GM19328 (cell line): ENCODE results near the gene PPM1J.
"Not testable (repeated sequence)": the region's sequence is repeated elsewhere in the genome, so short reads cannot be mapped to it uniquely, and the experiment has no call there.

ENCODE experiments used
- ATAC-seq: cut with Tn5 transposase; IDR thresholded peaks from one replicate; pipeline ENCODE4 v1.9.1; 2021; ENCODE audit warnings: mild to moderate bottlenecking, moderate library complexity; ENCODE audit not compliant: unreplicated experiment

The PPM1J gene

DNA sequence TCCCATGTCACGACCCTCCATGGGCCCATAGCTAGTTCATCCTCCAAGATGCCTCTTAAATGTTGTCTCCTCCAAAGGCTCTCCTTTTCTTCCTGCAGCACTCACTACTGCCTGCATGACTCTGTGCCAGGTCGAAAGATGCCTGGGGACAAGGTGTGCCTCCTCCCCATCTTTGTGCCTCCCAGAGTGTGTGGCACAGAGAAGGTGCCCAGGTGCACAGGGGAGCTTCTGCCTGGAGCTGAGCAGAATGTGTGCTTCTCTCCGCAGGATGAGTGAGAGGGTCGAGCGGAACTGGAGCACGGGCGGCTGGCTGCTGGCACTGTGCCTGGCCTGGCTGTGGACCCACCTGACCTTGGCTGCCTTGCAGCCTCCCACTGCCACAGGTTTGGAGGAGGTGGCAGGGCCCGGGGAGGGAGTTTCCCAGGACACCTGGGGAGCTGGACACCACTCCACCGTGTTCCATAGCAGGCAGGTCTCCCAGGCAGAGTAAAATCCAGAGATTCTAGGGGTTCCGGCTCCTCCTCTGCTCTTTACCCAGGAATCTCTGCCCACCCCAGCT lies 6.9 kb upstream of the PPM1J start:
- ATAC-seq = no peak

DNA sequence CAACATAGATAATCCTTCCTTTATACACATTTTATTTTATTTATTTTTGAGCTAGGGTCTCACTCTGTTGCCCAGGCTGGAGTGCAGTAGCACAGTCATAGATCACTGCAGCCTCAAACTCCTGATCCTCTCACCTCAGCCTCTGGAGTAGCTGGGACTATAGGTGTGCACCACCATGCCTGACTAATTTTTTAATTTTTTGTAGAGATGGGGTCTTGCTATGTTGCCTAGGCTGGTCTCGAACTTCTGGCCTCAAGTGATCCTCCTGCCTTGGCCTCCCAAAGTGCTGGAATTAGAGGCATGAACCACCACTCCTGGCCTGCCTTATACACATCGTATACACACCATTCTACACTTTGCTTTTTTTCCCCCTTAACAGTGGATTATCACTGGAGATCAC lies 6.2 kb upstream of the PPM1J start:
- ATAC-seq = not testable (repeated sequence)

DNA sequence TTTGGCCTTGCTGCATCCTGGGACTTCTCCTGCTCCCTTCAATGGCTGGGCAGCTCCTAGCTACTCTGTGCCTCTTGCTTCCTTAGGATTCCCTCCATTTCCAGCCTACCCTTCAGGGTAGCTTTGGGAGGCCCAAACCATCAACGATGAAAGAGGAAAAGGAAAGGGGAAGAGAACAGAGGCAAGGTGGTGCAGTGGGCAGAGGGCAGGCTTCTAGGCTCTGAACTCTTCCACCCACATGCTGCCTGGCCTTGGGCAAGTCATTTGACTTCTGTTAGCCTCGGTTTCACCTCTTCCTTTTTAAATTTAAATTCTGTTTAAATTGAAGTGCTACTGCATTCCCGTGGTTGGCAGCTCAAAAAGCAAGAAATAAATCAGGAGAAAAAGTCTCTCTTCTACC lies 5.7 kb upstream of the PPM1J start:
- no peak for ATAC-seq

DNA sequence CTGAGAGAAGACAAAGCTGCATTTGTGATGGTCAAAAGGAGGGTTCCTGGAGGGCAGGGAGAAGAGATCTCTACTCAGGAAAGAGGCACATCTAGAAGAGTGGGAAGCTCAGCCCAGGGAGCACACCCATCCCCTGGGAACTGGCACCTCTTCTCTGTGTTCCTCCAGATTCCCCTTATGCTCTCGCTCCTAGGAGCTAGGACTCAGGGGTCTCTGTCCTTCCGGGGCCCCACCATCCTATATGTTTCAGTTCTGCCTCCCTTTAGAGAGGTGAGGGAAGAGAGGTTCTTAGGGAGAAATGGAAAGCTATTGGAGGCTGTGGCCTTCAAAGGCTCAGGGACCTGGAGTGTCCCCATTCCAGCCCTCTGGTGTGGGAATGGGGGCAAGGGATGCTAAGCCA lies 4.6 kb upstream of the PPM1J start:
- ATAC-seq = no peak

DNA sequence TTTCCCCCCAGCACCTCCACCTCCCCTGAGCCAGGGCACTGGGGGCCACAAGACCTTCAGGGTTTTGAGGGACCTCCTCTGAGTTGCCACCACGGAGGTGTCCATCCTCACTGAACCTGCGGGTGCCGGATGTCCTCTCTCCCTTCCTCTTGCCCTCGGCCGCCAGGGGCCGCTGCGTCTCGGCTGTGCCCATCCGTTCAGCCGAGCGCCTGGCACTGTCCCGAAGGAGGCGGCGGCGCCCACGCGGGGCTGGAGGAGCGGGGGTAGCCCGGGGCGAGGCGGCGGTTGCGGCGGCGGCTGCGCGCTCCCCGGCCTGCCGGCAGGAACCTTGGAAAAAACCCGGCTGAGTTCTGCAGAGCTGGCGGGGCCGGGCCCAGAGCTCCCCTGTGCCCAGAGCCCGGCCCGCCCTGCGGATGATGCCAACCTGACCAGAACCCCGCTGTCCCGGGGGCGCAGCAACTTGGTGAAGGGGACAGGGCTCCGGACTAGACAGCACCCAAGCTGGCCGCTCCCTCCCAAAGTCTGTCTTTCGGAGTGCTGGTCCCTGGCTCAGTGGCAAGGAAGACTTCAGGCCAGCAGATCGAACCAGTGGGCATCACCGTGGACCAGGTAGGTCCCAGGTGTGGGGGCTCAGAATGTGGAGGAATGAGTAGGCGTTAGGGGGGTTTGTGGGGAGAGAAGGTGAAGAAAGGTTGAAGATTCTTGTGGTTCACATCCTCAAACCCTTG lies 3.7 kb upstream of the PPM1J start:
- ATAC-seq = no peak

GRCh38 chr1:112717263-112717873 lies 2.2 kb upstream of the PPM1J start:
- no peak for ATAC-seq

DNA sequence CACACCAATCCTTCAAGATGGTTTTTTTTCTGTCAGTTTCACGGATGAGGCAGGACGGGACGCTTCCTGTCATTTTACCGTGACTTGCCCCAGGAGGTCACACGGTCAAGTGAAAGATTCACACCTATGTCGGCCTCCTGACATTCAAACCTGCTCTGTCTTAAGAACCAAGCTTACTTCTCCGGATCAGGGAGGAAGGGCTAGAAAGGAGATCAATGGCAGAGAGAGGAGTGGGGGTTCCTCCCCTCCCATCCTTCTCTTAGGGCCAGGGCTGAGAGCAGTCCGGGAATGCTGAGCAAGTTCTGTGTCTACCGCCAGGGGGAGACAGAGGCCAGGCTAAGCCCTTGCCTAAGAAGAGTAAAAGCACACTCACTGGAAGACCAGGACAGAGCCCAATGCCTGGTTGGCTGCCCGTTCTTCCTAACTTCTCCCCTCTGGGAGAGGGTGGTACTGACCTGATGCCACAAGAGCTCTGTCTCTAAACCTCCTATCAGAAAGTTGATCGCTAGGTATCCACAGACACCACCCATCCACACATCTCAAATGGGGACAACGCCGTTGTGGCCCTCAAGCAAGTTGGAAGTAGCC lies 1.1 kb upstream of the PPM1J start:
- no peak for ATAC-seq

DNA sequence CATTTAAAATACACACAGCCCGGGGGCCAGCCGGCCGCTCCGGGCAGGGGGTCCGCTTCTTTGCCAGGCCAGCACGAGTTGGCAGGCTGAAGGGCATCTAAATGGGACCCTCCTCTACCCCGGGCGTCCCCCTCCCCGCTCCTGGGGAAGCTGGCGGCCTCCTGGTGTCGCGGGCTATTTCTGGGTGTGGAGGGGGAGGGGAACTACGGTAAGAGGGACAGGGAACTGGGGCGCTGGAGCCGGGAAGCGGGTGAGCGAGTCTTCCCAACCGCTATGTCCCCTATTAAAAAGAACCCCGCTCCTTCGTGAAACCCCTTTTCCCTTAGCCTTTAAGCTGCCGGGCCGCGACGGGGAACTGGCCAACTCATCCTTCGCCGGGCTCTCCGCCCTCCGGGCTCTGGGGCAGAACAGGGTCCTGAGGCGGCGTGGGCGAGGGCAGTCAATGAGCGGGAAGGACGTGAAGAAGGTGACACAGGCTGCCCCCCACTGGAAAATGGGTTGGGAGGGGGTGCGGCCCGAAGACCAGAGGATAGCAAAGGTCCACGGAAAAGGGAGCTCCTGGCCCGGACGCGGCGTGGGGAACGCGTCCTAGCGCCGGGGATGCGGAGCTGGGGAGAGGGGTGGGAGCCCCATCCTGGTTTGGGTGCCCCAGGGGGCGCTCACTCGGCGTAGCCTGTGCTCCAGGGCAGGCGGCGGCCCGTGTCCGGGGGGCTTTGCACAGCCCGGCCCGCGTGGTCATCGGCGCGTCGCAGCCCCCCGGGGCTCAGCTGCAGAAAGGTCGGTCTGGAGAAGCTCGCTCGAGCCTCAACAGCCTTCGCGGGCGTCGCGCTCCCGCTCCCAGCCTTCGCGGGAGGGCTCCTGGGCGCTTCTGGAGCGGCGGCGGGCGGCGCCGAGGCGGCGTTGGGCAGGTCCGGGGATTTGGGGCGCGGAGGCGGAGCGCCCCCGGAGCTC lies 544 bp downstream of the PPM1J start:
- peak; percentile 1 for ATAC-seq

GRCh38 chr1:112713466-112714312 lies 1.4 kb downstream of the PPM1J start:
- no peak for ATAC-seq

GRCh38 chr1:112712701-112713128 lies 2.4 kb downstream of the PPM1J start:
- ATAC-seq = no peak

DNA sequence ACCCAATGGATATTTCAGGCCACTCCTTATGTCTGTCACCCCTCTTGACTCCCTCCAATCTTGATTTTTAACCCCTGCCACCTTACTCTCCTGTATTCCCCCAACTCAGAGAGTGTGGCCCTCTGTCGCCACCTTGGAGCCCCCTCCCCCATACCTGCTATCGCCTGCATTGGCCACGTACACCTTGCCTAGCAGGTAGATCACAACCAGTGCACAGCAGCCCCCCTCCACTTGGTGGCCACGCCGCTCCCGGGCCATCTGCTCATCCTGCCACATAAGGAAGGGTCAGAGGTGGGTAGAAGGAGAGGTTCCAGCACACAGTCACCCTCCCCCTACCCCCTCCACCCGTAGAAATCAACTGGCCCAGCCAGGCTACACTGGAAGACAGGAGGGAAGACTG lies 2.9 kb downstream of the PPM1J start:
- ATAC-seq = no peak

DNA sequence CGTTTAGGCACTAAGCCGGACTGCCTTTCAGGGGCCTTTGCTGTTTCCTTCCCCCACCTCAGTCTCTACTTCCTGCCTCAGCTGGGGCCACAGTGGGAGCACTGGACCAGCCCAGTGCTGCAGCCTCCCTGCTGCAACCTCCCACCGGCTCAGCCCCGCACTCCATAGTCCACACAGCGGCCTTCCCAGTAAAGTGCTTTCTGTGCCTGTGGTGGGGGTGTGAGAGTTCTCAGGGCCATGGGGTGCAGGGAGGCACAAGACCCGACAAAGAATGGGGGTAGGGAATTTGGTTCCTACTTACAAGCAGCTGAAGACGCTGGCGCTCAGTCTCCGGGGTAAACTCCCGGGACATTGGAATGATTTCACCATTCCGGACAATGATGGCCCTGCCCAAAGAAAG lies 3.5 kb downstream of the PPM1J start:
- ATAC-seq = no peak

DNA sequence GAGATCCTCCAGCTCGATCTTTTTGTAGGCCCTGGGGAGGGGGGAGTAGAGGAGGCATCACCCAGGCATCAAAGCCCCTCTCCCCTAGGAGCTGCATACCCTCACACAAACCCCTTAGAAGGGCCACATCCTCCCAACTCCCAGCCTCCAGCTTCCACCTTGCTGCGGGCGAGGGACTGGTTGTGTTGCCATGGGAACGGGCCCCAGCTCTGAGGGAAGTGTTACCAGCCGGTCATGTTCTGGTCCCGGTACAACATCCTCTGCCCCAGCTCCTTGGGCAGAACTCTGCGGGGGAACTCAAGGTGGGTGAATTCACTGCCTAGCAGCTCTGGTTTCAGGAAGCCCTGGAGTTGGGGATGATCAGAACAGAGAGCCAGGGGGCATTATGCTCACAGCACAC lies 4.1 kb downstream of the PPM1J start:
- no peak for ATAC-seq

- ATAC-seq = no peak
These were observed 4.5 kb downstream of the PPM1J start for GRCh38 chr1:112710586-112710985.

GRCh38 chr1:112710159-112710558 lies 5.0 kb downstream of the PPM1J start:
- ATAC-seq = no peak

DNA sequence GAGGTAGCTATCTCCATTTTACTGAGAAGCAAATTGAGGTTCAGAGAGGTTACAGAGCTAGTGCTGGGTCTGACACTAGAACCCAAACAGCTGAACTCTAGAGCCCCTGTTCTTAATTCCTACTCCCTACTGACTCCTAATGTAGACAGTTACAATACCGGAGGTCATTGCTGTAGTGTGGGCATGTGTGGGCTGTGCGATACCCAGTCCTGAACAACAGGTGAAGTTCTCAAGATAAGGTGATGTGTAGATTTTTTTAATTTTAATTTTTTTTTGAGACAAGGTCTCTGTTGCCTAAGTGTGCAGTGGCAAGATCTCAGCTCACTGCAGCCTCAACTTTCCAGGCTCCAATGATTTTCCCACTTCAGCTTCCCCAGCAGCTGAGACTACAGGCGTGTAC lies 6.6 kb downstream of the PPM1J start:
- ATAC-seq = no peak

DNA sequence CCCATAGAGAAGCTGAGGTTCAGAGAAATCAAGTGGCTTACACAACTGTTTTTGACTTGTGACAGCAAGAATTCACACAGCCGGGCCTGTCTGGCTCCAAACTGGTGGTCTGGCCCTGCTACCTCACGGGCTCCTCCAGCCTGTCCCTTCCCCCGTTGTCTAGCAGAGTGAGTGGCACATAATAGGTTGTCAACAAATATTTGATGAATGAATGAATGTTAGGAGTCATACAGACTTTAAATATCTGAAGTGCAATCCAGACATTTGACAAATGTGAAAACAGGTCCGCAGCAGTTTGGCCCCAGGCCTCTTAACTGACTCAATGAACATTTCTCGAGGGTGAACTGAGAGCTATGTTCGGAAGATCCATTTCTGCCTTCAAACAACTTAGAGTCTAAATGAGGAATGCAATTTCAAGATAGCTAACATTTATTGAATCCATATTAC lies 7.1 kb downstream of the PPM1J start:
- ATAC-seq = no peak

GRCh38 chr1:112707221-112708001 lies 7.7 kb downstream of the PPM1J start:
- ATAC-seq = peak; percentile 46

DNA sequence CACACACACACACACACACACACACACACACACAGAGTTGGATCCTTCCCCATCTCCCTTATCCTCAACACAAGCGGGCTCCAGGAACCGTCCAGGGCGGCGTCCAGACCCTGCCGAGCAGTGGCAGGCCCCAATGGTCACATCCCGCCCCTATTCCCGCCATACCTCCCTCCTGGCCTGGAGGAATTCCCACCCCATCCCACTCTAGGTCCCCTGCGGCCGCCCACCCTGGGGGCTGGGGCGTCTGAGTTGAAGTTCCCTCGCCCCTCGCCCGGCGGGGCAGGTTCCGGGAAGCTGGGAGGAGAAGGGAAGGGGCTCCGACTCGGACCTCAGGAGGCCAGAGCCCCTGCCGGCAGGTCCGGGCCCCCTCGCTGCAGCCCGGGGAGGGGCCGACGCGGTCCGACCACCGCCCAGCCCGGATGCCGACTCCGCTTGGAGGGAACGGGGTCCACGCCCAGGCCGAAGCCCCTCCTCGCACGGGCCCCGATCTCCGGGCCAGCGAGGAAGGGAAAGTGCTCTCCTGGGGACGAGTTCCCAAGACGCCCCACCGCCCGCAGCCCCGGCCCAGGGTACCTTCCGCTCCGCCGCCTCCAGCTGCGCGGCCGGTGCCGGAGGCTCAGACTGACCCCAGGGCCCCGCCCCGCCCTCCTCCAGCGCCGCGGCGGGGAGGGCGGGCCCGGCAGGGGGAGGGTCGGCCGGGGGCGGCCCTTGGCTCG lies 8.5 kb downstream of the PPM1J start, which contains the start of gene RHOC:
TSS of gene RHOC (minus strand) at position 623 of the 716 bp plus-strand sequence. CDS start 3,328 bp downstream, outside the sequence.
- ATAC-seq = peak; percentile 69
